GM18868 (cell line): ENCODE measurements around the gene GSTO2.

Experiments
- ATAC-seq: cut with Tn5 transposase; IDR thresholded peaks from one replicate; pipeline ENCODE4 v1.9.1; 2021; ENCODE audit warnings: mild to moderate bottlenecking, moderate library complexity; ENCODE audit not compliant: unreplicated experiment

The GSTO2 gene

DNA sequence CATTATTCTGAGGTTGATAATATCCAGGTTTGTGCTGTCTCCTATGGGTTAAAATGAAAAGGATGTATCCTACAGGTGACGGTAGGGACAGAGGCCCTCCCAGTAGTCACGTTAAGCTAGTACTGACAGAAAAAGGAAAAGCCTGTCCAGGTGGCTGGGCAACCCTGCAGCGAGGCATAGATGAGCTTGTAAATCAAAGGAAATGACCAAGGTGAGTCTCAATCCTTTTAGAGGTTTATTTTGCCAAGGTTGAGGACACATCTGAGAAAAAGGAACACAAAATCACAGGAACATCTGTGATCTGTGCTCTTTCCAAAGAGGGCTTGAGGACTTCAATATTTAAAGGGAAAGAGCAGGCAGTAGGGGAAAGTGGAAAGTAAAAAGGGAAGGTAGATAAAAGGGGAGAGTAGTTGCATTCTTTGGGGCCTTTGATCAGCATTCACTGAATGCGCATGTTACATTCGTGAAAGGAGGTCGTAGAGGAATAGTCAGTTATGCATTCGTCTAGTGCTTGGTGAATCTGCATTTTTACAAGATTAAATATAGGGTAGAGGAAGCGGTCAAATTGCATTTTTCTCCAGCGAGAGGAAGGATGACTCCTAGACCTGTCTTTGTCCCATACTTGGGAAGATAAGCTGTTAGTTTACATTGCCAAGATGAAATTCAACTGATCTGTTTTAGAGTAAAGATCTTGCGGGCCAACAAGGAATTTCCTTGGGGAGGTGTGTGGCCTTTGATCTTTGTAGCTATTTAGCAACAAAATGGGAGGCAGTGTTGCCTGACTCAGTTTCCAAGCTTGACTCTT lies 15.2 kb upstream of the GSTO2 start:
- ATAC-seq = no peak

DNA sequence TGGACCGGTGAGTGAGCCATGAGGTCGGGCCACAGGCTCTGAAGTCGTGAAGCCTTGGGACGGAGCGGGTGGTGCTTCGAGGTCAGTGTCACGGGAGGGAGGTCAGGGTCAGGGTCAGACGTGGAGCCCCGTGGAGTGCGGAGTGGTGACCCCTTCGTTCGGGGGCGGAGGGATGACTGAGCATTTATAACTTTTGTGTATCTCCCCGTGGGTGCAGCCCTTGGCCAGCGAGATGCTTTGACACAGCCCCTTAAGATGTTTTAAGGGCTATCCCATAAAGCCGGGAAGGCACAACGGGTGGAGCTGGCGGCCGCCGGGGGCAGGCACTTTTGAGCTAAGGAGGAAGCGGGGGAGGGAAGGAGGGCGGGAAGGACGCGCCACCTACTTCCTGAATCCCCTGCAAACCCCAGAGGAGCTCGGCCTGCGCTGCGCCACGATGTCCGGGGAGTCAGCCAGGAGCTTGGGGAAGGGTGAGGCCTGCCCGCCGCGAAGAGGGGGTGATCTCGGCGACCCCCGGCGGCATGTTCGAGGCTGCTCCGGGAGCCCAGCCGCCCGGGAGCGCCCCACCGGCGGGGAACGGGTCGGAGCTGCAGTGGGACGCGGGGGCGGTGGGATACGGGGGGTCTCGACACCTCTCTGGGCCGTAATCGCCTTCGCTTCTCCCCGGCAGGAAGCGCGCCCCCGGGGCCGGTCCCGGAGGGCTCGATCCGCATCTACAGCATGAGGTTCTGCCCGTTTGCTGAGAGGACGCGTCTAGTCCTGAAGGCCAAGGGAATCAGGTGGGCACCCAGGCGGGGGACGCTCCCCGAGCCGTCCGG lies 14.3 kb upstream of the GSTO2 start, which contains the start of gene GSTO1:
Gene GSTO1 (plus strand): TSS at position 400 of the 818 bp plus-strand sequence. CDS start 37 bp downstream, at position 437.
- ATAC-seq = peak; percentile 78

DNA sequence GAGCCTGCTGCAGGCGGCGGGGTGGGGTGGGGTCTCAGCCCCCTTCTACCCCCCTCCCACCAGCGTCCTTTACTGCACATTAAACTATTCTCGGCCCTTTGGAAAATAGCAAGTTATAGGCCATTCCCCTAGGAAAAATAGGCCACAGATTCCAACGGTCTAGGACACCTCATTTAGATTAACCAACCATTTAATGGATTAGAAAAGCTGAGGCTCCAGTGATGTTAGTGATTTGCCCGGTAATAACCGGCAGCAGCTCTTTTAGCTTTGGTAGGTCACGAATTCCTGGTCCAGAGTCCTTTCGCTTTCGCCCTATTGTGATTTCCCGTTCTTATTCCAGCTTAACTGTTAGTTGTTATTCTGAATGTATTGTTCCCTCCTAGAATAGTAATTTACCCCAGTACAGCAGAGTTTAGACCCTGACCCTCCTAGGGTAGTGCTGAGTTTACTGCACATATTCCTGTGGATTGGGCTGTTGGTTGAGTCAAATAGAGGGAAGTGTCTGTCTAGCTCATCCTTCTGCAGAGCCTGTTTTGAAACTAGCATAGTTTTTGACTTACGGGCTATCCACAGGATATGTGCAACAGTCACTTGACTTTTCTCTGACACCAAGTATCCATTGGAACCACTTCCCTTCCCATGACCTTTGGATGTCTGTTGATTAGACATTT lies 13.5 kb upstream of the GSTO2 start:
- peak; percentile 28 for ATAC-seq

DNA sequence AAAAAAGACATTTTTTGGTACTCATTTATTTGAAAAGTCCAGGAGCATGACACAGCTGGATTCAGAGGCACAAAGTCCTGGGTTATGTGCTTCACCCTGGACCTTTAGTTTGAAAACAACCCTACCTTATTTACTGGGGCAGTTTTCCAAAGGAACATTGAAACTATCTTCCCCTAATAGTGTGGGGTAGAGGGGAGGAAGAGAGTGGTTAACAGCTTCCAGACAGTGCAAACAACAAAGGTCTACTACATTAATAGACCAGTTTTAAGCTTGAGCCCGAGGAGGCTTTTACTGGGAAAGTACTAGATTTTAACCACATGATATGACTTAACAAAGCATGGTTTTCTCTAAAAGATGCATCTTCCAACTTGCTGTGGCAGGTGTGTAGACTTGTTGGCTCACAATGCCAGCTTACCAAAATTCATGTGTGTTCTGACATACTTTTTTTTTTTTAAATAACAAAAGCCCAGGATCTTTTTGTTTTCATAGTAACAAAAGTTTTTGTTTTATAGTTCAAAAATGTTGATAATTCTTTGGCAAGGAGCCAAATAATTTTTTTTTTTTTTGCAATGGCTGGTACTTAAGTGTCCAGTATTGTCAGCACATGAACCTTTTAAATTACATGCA lies 12.5 kb upstream of the GSTO2 start:
- ATAC-seq = no peak

DNA sequence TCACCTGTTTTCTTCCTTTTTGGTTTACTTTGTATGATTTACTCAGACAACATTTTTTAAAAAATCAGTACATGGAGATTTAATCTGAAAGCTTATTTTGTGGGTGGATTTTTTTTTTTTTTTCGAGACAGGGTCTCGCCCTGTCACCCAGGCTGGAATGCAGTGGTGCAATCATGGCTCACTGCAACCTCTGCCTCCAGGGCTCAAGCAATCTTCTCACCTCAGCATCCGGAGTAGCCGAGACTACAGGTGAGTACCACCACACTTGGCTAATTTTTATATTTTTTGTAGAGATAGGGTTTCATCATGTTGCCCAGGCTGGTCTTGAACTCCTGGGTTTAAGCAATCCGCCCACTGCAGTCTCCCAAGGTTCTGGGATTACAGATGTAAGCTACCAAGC lies 11.7 kb upstream of the GSTO2 start:
- ATAC-seq = no peak

DNA sequence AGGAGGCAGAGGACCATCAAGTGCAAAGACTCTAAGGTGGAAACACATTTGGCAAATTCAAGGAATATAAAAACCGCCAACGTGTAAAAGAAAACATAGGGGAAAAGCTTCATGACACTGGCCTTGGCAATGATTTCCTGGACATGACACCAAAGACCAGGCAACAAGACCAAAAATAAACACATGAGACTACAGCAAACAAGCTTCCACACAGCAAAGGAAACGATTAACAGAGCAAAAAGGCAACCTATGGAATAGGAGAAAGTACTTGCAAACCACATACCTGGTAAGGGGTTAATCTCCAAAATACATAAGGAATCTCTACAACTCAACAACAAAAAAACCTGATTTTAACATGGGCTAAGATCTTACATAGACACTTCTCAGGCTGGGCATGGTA lies 10.8 kb upstream of the GSTO2 start:
- ATAC-seq = no peak

DNA sequence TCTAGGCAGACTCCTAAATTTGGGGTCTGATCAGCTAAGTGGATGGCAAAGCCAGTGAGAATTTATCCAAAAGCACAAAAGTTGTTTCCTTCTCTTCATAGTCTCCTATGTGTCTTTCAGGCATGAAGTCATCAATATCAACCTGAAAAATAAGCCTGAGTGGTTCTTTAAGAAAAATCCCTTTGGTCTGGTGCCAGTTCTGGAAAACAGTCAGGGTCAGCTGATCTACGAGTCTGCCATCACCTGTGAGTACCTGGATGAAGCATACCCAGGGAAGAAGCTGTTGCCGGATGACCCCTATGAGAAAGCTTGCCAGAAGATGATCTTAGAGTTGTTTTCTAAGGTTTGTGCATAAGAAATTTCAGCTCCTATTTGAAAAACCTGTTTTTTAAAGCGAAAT lies 9.5 kb upstream of the GSTO2 start:
- no peak for ATAC-seq

DNA sequence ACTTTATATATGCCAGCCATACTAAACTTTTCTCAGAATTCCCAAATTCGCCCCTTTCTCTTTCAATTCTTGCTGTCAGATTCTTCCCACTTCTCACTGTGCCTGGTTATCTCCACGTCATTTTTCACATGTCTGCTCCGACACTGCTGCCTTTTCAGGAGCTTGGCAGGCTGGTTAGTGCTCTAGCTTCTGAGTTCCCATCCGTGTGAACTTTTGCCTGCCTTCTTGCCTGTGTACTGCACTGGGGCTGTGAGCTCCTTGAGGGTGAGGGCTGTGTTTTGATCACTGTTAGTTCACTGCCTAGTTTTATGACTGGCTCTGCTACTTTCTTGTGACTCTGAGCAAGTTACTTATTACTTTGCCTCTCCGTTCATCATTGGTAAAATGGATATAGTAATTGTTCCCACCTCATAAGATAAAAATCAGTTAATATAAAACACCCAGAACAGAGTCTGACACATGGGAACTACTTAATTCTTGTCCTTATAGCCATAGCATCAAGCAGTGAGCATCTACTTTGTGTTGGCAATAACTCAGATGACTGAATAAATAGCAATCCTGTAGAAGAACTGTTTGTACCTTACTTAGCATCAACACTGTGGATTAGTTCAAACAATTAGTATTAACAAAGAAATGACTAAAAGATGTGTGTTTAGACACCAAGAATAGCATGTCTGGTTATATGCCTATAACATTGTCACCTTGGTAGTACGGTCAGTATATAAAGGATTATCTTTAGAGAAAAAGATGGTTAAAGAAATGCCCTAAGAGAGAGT lies 8.8 kb upstream of the GSTO2 start:
- no peak for ATAC-seq

DNA sequence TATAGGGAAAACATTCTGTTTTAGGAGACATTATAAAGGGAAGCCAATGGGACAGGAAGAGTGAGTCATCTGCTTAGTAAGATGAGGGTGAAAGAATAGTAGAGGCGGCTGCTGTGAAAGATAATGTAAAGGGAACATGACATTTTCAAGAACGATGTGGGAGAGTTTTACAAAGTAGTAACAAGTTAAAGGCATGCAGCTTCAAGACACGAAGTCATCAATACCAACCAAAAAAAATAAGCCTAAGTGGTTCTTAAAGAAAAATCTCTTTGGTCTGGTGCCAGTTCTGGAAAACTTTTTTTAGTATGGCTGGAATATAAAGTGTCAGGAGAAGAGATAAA lies 8.2 kb upstream of the GSTO2 start:
- no peak for ATAC-seq

DNA sequence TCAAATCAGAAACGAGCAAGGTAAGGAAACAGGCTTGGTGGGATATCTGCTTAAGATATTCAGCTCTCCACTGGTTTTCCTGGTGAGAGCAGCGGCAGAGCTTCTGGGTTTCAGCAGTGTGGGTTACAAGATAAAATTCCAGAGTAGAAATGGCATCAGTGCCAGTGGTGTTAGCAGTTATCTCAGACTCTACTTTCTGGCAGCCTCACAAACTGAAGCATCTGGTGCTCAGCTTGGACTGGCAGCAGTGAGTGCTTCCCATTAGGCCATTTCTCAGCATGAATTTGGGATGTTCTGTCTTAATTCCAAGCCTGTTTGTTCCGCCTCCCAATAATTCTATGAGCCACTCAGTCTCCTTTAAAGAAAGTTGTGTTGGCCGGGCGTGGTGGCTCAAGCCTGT lies 6.9 kb upstream of the GSTO2 start:
- ATAC-seq = no peak

DNA sequence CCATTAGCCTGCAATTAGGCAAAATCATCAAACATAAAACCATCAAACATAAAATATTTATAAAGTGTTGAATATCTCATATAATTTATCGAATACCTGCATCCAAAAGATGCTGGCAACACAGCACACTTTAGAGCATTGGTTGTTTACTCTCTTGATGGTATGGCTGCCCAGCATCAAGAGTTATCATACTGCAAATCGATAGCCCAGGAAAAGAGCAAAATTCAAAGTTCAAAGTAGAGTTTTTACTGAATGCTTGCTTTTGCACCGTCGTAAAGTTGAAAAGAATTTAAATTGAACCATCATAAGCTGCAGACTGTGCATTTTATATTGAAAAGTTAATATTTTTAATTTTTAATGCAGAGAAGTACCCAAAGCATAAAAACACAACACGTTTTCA lies 4.2 kb upstream of the GSTO2 start:
- no peak for ATAC-seq

DNA sequence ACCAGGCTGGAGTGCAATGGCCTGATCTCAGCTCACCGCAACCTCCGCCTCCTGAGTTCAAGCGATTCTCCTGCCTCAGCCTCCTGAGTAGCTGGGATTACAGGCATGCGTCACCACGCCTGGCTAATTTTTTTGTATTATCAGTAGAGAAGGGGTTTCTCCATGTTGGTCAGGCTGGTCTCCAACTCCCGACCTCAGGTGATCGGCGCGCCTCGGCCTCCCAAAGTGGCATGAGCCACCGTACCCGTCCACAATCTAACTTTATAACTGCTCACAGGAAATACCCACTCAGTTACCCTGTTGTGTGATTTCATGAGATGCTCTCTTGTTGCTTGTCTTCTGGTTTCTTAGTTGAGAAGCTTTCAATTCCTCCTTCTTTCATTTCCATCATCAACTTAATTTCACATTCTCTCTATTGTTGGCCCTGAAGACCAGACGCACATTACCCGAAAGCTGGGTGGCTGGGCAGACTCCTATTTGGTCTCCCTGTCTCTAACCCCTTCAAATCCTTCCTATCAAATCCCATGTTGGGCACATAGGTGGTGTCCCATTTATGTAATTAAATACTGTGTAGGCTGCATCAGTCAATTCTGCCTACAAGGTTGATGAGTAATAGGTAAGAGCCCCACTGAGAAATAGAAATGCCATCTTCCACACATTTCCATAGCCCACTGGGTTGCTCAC lies 1.1 kb upstream of the GSTO2 start:
- no peak for ATAC-seq

DNA sequence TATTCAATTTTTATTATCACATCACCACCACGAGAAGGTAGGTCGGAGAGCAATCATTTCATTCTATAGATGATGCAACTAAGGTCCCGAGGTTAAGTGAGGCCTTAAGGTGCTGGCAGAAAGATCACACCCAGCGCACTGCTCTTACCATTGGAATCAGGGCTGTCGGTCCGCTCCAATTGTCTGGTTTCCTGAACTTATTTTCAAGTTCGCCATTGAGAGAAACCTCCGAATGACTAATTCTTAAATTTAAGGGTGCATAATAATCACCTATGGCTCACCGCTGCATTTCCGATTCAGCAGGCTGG lies 625 bp upstream of the GSTO2 start:
- no peak for ATAC-seq

DNA sequence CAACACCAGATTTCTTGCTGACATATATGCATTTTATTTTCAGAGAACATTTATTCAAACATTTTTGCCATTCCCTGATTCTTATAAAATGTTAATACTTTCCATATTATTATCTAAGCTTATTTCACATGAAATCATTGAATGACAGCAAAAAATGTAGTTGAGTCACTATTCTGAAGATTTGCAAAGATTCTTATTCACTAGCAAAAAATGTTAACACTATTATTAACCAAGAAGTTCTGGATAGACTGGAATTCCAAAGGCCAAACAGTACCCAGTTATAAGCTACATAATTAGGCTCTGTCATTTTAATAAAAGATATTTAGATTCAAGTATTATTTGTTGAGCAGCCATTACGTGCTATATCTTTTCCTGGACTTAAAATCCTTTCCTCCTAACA lies 4.3 kb downstream of the GSTO2 start:
- no peak for ATAC-seq

DNA sequence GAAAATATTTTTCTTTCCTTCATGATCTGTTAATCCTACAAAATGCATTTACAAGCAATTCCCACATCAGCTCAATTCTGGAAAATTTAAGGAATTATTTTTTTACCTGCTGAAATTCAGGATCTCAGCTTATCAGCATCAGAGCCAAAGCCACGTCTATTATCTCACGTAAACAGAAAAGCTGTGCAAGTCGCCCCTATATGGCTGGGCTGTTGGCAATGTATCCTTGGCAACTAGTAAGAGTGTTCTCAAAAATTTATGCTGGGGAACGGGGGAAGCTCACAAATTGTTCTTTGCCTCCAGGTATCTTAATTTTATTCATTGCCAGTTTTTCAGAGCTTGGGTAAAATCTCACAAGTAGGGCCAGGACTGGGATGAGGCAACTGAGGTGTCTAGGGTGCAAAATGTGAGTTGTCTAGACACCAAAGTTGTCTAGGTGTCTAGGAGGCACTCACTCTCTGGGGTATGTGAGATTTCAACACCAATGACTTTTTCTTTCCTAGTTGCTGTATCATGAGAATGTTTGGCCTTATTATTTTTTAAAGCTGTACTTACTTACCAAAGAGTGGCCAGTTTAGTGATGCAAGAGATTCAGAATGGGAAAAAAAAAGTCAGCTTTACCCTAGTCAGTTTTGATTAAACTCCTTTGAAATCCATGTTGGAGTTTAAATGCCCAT lies 5.1 kb downstream of the GSTO2 start:
- ATAC-seq = no peak

DNA sequence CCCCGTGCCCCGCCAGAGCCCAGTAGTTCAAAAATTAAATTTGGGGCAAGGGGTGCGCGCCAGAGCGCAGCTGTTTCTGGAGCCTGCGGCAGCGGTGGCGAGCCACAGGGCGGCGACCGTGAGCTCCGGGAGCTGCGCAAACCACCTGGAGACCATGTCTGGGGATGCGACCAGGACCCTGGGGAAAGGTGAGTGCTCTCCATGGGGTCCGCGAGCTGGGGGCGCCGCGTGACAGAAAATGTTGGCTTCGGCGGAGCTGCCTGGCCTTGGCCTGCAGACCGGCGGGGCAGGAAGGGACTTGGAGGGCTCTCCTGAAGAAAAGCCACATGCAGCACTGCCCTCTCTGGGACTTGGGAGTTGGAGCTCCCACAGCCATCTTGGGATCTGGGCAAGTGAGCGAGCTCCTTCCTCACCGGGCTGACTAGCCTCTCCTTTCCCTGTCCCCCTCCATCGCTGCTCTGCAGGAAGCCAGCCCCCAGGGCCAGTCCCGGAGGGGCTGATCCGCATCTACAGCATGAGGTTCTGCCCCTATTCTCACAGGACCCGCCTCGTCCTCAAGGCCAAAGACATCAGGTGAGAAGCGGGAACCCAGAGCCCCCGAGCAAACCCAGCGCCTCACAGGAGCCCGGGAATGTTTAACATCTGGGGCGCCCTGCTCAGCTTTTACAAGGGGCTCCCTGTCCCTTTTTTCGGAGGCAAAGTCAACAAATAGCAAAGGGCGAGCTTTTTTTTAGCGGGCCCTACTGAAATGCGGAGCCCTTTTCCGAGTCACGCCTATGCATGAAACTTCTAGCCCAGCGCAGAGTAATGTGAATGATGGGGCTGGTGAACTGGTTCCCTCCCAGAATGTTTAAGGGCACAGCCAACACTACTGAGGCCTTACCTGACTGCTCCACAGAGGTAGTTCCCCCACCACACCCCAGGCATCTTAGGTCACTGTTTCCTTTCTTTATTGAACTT lies 6.1 kb downstream of the GSTO2 start:
- ATAC-seq = peak; percentile 93

DNA sequence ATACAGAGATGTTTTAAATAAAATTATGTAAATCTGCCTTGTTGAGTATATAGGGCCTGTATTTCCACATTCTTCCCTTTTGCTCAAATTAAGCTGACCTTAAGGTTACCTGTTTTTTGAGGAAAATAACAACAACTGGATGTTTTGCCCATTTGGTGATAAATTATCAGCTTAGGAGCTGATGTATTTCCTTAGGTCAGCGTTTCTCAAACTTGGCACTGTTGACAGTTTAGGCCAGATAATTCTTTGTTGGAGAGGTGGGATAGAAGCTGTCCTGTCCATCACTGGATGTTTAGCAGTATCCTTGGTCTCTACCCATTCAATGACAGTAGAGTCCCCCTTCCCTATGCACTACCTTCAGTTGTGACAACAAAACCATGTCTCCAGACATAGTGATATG lies 7.2 kb downstream of the GSTO2 start:
- no peak for ATAC-seq

DNA sequence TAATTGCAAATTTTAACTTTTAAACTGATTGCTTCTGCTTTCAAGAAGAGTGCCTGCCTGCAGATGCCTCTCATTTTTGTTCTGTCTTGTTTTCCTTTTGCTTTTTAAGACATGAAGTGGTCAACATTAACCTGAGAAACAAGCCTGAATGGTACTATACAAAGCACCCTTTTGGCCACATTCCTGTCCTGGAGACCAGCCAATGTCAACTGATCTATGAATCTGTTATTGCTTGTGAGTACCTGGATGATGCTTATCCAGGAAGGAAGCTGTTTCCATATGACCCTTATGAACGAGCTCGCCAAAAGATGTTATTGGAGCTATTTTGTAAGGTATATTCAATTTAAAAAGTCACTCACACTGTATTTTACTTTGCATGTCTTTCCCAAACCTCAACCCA lies 8.8 kb downstream of the GSTO2 start:
- ATAC-seq = no peak
